PC-9 (cell line): ENCODE measurements around the gene XPO6. TPM values are rescaled to one million over a fixed set of nuclear protein-coding genes. Genes with fewer than 3 reads are reported as not detected.

Source experiments
- BruUV-seq: library from RNA; stranded (reverse); fragments of 400-500 nt; replicated peaks from 2 replicates; lab custom pipeline; 2021; lab: Mats Ljungman, UMichigan
- CTCF ChIA-PET: fragments of 300-600 bp; sonication (Branson Sonifier 250); formaldehyde crosslinking; loops from one replicate; lab custom pipeline; 2022; ENCODE audit warnings: antibody characterized with exemption; lab: Charles Lee
- POLR2A ChIA-PET: fragments of 300-600 bp; sonication (Branson Sonifier 250); formaldehyde crosslinking; loops from one replicate; lab custom pipeline; 2022; ENCODE audit warnings: antibody characterized with exemption; ENCODE audit not compliant: unreplicated experiment; lab: Charles Lee
- DNase-seq, 2 experiments: peaks; one replicate each; pipeline versions ENCODE4 v3.0.0 to v3.0.0-alpha.2; 2015 to 2022; ENCODE audit warnings: mixed read lengths in 1 of 2
- H2AFZ ChIP-seq: fragments of 200-600 bp; sonication (generic); 2 replicates; pipeline ENCODE4 v1.8.1; 2017; ENCODE audit warnings: antibody characterized with exemption
- H3F3A ChIP-seq: fragments of 200-600 bp; sonication (generic); 2 replicates; pipeline ENCODE4 v1.8.1; 2017; ENCODE audit warnings: antibody characterized with exemption, mild to moderate bottlenecking, low read depth; ENCODE audit not compliant: insufficient read depth
- H3K27ac ChIP-seq: fragments of 200-600 bp; sonication (generic); 2 replicates; pipeline ENCODE4 v1.6.1; 2016; ENCODE audit warnings: mixed run types
- H3K27me3 ChIP-seq: fragments of 200-600 bp; sonication (generic); 2 replicates; pipeline ENCODE4 v1.6.1; 2016; ENCODE audit warnings: low read depth, mixed run types; ENCODE audit not compliant: insufficient read depth
- H3K36me3 ChIP-seq: fragments of 200-600 bp; sonication (generic); 2 replicates; pipeline ENCODE4 v1.6.1; 2016; ENCODE audit warnings: low read depth, mixed run types
- H3K4me1 ChIP-seq: fragments of 200-600 bp; sonication (generic); replicated peaks from 2 replicates; pipeline ENCODE4 v1.6.1; 2016; ENCODE audit warnings: mixed run types; ENCODE audit not compliant: insufficient read depth
- H3K4me2 ChIP-seq: fragments of 200-600 bp; sonication (generic); 2 replicates; pipeline ENCODE4 v1.6.1; 2017; ENCODE audit warnings: mixed run types
- H3K4me3 ChIP-seq: fragments of 200-600 bp; sonication (generic); 2 replicates; pipeline ENCODE4 v1.6.1; 2016; ENCODE audit warnings: mixed run types
- H3K79me2 ChIP-seq: fragments of 200-600 bp; sonication (generic); 2 replicates; pipeline ENCODE4 v1.6.1; 2017; ENCODE audit warnings: low read depth, mixed run types
- H3K9me2 ChIP-seq: fragments of 200-600 bp; sonication (generic); 2 replicates; pipeline ENCODE4 v1.8.1; 2017; ENCODE audit warnings: mild to moderate bottlenecking; ENCODE audit not compliant: insufficient read depth
- H3K9me3 ChIP-seq: fragments of 200-600 bp; sonication (generic); 2 replicates; pipeline ENCODE4 v1.8.1; 2016; ENCODE audit warnings: low read depth; ENCODE audit not compliant: insufficient read depth
- H4K20me1 ChIP-seq: fragments of 200-600 bp; sonication (generic); 2 replicates; pipeline ENCODE4 v1.8.1; 2017; ENCODE audit not compliant: insufficient read depth
- CTCF ChIP-seq: fragments of 200-600 bp; sonication (generic); conservative IDR thresholded peaks from 2 replicates; pipeline ENCODE4 v1.6.1; 2017; ENCODE audit warnings: mixed run types, antibody characterized with exemption, mild to moderate bottlenecking, moderate library complexity
- EZH2 ChIP-seq: fragments of 200-600 bp; sonication (generic); IDR thresholded peaks from 2 replicates; pipeline ENCODE4 v1.8.0; 2017; ENCODE audit warnings: antibody characterized with exemption, low read depth
- intact Hi-C: fragments of 100-400 bp; cut with micrococcal nuclease; formaldehyde crosslinking; loops from one replicate; pipeline ENCODE4 v1.10.0; 2022; ENCODE audit not compliant: unreplicated experiment
- total RNA-seq: library from RNA; stranded (reverse); gene quantifications from 2 replicates; pipeline ENCODE4 v1.2.3, GENCODE V29; 2021

The XPO6 gene
- total RNA-seq, 1 experiment from 2014 or later: 154 TPM

GRCh38 chr16:28106467-28107215, 105.1 kb downstream of the XPO6 start:
- Histone ChIP-seq H3K4me2 (no peak overlapping the region), H3K27me3 (no peaks in the 10 kb centered on the region), H3K9me3 (no peaks in the 10 kb centered on the region), H3K4me3 (no peak overlapping the region), H3K4me1 (peaks cover 11% of the 10 kb centered on the region), H3K9me2 (no peaks in the 10 kb centered on the region), H3F3A (peaks cover 6% of the 10 kb centered on the region; the same call in 1 of the 2 replicates), H3K27ac (no peak overlapping the region), H3K79me2 (no peaks in the 10 kb centered on the region), H3K36me3 (peaks cover 45% of the 10 kb centered on the region), H4K20me1 (no peaks in the 10 kb centered on the region; the same call in 1 of the 2 replicates), H2AFZ (no peak overlapping the region)
- ChIA-PET POLR2A (no interaction called here), CTCF (no interaction called here)
- intact Hi-C loops: no loop called here
- TF ChIP-seq EZH2 (no peak), CTCF (no peak)
- no TSS peak for BruUV-seq
- DNase-seq: no peak

- Histone ChIP-seq H2AFZ (no peak overlapping the region), H3K27me3 (no peaks in the 10 kb centered on the region), H3F3A (peaks cover 6% of the 10 kb centered on the region; the same call in 1 of the 2 replicates), H3K27ac (no peak overlapping the region), H3K79me2 (no peaks in the 10 kb centered on the region), H3K9me2 (no peaks in the 10 kb centered on the region), H3K4me1 (peaks cover 11% of the 10 kb centered on the region), H3K4me2 (no peak overlapping the region), H3K9me3 (no peaks in the 10 kb centered on the region), H4K20me1 (no peaks in the 10 kb centered on the region; the same call in none of the 2 replicates), H3K4me3 (no peak overlapping the region), H3K36me3 (peaks cover 47% of the 10 kb centered on the region)
- ChIA-PET CTCF (no interaction called here), POLR2A (no interaction called here)
- no TSS peak for BruUV-seq
- intact Hi-C loops: no loop called here
- TF ChIP-seq EZH2 (no peak), CTCF (no peak)
- DNase-seq: no peak
These were observed 105.8 kb downstream of the XPO6 start for GRCh38 chr16:28105954-28106353.

GRCh38 chr16:28105297-28105696, 106.5 kb downstream of the XPO6 start:
- H3K4me2 ChIP-seq: no peak overlapping the region
- CTCF ChIA-PET: no interaction called here
- no TSS peak for BruUV-seq
- no peaks in the 10 kb centered on the region for H3K9me3 ChIP-seq
- H3K27ac ChIP-seq: no peak overlapping the region
- no peaks in the 10 kb centered on the region for H3K79me2 ChIP-seq
- no peak overlapping the region for H2AFZ ChIP-seq
- peaks cover 6% of the 10 kb centered on the region; the same call in 1 of the 2 replicates for H3F3A ChIP-seq
- no peak for TF ChIP-seq CTCF
- no peak for TF ChIP-seq EZH2
- H3K4me3 ChIP-seq: no peak overlapping the region
- H3K9me2 ChIP-seq: no peaks in the 10 kb centered on the region
- no peak for DNase-seq
- no peaks in the 10 kb centered on the region for H3K27me3 ChIP-seq
- no peaks in the 10 kb centered on the region; the same call in none of the 2 replicates for H4K20me1 ChIP-seq
- intact Hi-C loops: no loop called here
- peaks cover 48% of the 10 kb centered on the region for H3K36me3 ChIP-seq
- POLR2A ChIA-PET: no interaction called here
- peaks cover 11% of the 10 kb centered on the region for H3K4me1 ChIP-seq
